Upper lobe of left lung (tissue), 6 donors: Measurements from ENCODE around the gene PNPO. TPM values are rescaled to one million over a fixed set of nuclear protein-coding genes. Genes with fewer than 3 reads are reported as not detected.

Experiments used
- ATAC-seq, 2 donors: fragments of 200-7000 bp; cut with Tn5 transposase; one replicate each; pipeline ENCODE4 v1.9.1; 2022; ENCODE audit warnings: mild to moderate bottlenecking in 2 of 2, moderate library complexity in 2 of 2; ENCODE audit not compliant: low FRiP score in 2 of 2
- DNase-seq, 2 donors: peaks; one replicate each; pipeline ENCODE4 v3.0.0-alpha.2; 2019 to 2020
- H3K27ac ChIP-seq, 4 donors: fragments of 200-600 bp; sonication (generic); one replicate each; pipeline ENCODE4 v1.5.1; 2016 to 2019
- H3K27me3 ChIP-seq, 4 donors: fragments of 200-600 bp; sonication (generic); one replicate each; pipeline ENCODE4 v1.5.1; 2017 to 2019
- H3K36me3 ChIP-seq, 4 donors: fragments of 200-600 bp; sonication (generic); one replicate each; pipeline ENCODE4 v1.5.1; 2016 to 2019
- H3K4me1 ChIP-seq, 4 donors: fragments of 200-600 bp; sonication (generic); one replicate each; pipeline ENCODE4 v1.5.1; 2018 to 2019
- H3K4me3 ChIP-seq, 4 donors: fragments of 200-600 bp; sonication (generic); one replicate each; pipeline ENCODE4 v1.5.1; 2017 to 2019; ENCODE audit warnings: mild to moderate bottlenecking in 2 of 4, moderate library complexity in 1 of 4
- H3K9me3 ChIP-seq, 4 donors: fragments of 200-600 bp; sonication (generic); one replicate each; pipeline ENCODE4 v1.5.1; 2018 to 2019
- EP300 ChIP-seq, 4 donors: sonication (generic); formaldehyde crosslinking; IDR thresholded peaks; one replicate each; pipeline ENCODE4 v1.5.1; 2017; ENCODE audit warnings: antibody characterized with exemption in 4 of 4, control low read depth in 2 of 4
- POLR2A ChIP-seq, 4 donors: fragments of 450-650 bp; IDR thresholded peaks; one replicate each; pipeline ENCODE4 v1.5.1; 2016 to 2017; ENCODE audit warnings: antibody characterized with exemption in 4 of 4, mild to moderate bottlenecking in 2 of 4
- POLR2AphosphoS5 ChIP-seq, 2 donors: sonication (generic); formaldehyde crosslinking; IDR thresholded peaks; one replicate each; pipeline ENCODE4 v1.5.1; 2017; ENCODE audit warnings: antibody characterized with exemption in 2 of 2
- WGBS, 2 donors: methylation state at CpG; one replicate each; pipeline ENCODE4 v1.1.5; 2017 to 2018; 5-methylcytosine and 5-hydroxymethylcytosine counted together
- total RNA-seq, 6 donors: library from RNA; depleted of rRNA in 4 of 6; stranded (reverse); fragments of >200 nt in 4 of 6; gene quantifications; one replicate each; pipeline versions ENCODE4 v1.1.0 to v1.2.1, GENCODE V29; 2016 to 2021
- TF ChIP-seq, protein P1 (sequence below), 6 experiments: fragments of 450-650 bp in 4 of 6; fragments of 200-600 bp in 2 of 6; sonication (generic) in 2 of 6; IDR thresholded peaks; one replicate each; pipeline ENCODE4 v1.5.1; 2016 to 2019; ENCODE audit warnings: antibody characterized with exemption in 6 of 6
- donor health status: DM: no; HTN: no; CAD: no; lungs with moderate emphysema.
- donor health status: DM: no; HTN: yes; CAD: no; lungs with severe emphysema.

Gene PNPO
- total RNA-seq, 6 donors from 2014 or later: 16.2 to 40.2 (median 28.7) TPM

DNA sequence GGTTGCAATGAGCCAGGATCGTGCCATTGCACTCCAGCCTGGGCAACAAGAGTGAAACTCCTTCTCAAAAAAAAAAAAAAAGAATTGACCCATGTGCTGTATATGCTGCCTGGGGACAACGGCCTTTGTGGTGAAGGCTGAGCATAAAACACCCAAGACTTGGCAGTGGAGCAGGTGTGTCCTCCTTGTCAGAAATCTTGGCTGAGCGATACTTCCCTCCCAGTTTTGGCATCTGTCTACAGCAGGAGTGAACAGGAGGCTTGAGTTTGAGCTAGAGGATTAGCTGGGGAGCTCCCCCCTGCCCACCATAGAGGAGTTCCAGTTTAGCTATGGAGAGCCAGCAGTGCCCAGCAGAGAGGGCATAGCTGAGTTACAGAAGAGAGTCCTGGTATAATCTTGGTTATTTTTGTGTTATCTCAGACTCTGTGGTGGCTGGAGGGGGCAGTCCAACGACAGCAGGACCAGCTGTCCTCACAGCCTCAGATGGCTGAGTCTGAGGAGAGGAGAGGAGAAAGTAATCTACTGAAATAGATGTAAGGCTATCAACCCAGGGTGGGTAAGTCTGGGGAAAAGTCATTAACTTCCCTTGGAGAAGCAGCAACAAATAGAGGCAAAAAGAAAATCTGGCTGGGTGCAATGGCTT lies 26.9 kb upstream of the PNPO start:
- no peak overlapping the region for H3K4me3 ChIP-seq
- H3K36me3 ChIP-seq: peaks cover 2 to 27% (median 16%) of the 10 kb centered on the region in 4 donors
- TF ChIP-seq POLR2A (IDR thresholded peaks at IDR 0.05) (no peak), POLR2AphosphoS5 (IDR thresholded peaks at IDR 0.05) (no peak), EP300 (IDR thresholded peaks at IDR 0.05) (no peak)
- TF ChIP-seq, protein P1, sequence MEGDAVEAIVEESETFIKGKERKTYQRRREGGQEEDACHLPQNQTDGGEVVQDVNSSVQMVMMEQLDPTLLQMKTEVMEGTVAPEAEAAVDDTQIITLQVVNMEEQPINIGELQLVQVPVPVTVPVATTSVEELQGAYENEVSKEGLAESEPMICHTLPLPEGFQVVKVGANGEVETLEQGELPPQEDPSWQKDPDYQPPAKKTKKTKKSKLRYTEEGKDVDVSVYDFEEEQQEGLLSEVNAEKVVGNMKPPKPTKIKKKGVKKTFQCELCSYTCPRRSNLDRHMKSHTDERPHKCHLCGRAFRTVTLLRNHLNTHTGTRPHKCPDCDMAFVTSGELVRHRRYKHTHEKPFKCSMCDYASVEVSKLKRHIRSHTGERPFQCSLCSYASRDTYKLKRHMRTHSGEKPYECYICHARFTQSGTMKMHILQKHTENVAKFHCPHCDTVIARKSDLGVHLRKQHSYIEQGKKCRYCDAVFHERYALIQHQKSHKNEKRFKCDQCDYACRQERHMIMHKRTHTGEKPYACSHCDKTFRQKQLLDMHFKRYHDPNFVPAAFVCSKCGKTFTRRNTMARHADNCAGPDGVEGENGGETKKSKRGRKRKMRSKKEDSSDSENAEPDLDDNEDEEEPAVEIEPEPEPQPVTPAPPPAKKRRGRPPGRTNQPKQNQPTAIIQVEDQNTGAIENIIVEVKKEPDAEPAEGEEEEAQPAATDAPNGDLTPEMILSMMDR (IDR thresholded peaks at IDR 0.05): no peak
- DNase-seq (no peak), ATAC-seq (no peak)
- no peaks in the 10 kb centered on the region for H3K27me3 ChIP-seq
- no peak overlapping the region for H3K27ac ChIP-seq
- peaks cover 0 to 7% (median 6%) of the 10 kb centered on the region in 4 donors for H3K4me1 ChIP-seq
- 67 to 73% methylated on average over 4 of the region's 4 CpGs for WGBS, 2 donors
- no peaks in the 10 kb centered on the region for H3K9me3 ChIP-seq

GRCh38 chr17:47915776-47916398 lies 25.5 kb upstream of the PNPO start:
- ATAC-seq: peak in 1 of 2 donors; percentile 23

DNA sequence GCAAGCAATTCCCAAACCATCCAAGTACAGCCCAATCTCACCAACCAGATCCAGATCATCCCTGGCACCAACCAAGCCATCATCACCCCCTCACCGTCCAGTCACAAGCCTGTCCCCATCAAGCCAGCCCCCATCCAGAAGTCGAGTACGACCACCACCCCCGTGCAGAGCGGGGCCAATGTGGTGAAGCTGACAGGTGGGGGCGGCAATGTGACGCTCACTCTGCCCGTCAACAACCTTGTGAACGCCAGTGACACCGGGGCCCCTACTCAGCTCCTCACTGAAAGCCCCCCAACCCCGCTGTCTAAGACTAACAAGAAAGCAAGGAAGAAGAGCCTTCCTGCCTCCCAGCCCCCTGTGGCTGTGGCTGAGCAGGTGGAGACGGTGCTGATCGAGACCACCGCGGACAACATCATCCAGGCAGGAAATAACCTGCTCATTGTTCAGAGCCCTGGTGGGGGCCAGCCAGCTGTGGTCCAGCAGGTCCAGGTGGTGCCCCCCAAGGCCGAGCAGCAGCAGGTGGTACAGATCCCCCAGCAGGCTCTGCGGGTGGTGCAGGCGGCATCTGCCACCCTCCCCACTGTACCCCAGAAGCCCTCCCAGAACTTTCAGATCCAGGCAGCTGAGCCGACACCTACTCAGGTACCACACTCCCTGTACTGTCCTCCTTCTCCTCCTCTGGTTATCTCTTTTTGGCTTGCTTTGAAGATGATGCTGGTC lies 24.7 kb upstream of the PNPO start:
- DNase-seq (no peak), ATAC-seq (no peak)
- peaks cover 0 to 7% (median 6%) of the 10 kb centered on the region in 4 donors for H3K4me1 ChIP-seq
- no peak overlapping the region for H3K4me3 ChIP-seq
- TF ChIP-seq POLR2AphosphoS5 (IDR thresholded peaks at IDR 0.05): no peak
- TF ChIP-seq POLR2A (IDR thresholded peaks at IDR 0.05): no peak
- TF ChIP-seq EP300 (IDR thresholded peaks at IDR 0.05): no peak
- TF ChIP-seq, protein P1 (IDR thresholded peaks at IDR 0.05): no peak
- WGBS, 2 donors: 93 to 95% methylated on average over 19 of the region's 19 CpGs
- no peaks in the 10 kb centered on the region for H3K27me3 ChIP-seq
- H3K9me3 ChIP-seq: no peaks in the 10 kb centered on the region
- H3K36me3 ChIP-seq: peaks cover 2 to 31% (median 16%) of the 10 kb centered on the region in 4 donors
- H3K27ac ChIP-seq: no peak overlapping the region

More at GRCh38 chr17:47915776-47916398, 25.5 kb upstream of the PNPO start:
- WGBS, 2 donors: 78 to 81% methylated on average over 12 of the region's 12 CpGs
- H3K9me3 ChIP-seq: no peaks in the 10 kb centered on the region
- H3K27me3 ChIP-seq: no peaks in the 10 kb centered on the region
- peaks cover 0 to 7% (median 6%) of the 10 kb centered on the region in 4 donors for H3K4me1 ChIP-seq
- DNase-seq: no peak
- H3K4me3 ChIP-seq: no peak overlapping the region
- TF ChIP-seq POLR2AphosphoS5 (IDR thresholded peaks at IDR 0.05): no peak
- H3K36me3 ChIP-seq: peaks cover 2 to 27% (median 16%) of the 10 kb centered on the region in 4 donors
- peak overlapping the region in 2 of 4 donors; percentile 18 to 61 for H3K27ac ChIP-seq

DNA sequence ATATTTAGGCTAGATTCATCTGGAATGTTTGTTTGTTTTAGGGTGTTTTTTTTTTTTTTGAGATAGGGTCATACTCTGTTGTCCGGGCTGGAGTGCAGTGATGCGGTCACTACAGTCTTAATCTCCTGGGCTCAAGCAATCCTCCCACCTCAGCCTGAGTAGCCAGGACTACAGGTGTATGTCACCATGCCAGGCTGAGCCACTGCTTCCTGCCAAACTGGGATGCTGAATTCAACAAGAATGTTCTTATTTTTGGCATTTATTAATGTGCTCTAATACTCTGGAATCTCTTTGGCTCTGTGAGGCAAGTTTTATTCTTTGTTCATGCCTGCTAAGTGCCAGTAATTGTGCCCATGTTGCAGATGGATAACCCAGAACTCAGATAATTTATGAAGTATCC lies 23.8 kb upstream of the PNPO start:
- peaks cover 0 to 7% (median 6%) of the 10 kb centered on the region in 4 donors for H3K4me1 ChIP-seq
- no peaks in the 10 kb centered on the region for H3K27me3 ChIP-seq
- peaks cover 2 to 35% (median 16%) of the 10 kb centered on the region in 4 donors for H3K36me3 ChIP-seq
- no peak overlapping the region for H3K4me3 ChIP-seq
- WGBS, 2 donors: 81 to 82% methylated on average over 2 of the region's 2 CpGs
- no peak for ATAC-seq
- TF ChIP-seq EP300 (IDR thresholded peaks at IDR 0.05) (no peak), POLR2AphosphoS5 (IDR thresholded peaks at IDR 0.05) (no peak), POLR2A (IDR thresholded peaks at IDR 0.05) (no peak)
- TF ChIP-seq, protein P1 (IDR thresholded peaks at IDR 0.05): no peak
- H3K9me3 ChIP-seq: no peaks in the 10 kb centered on the region
- no peak for DNase-seq
- H3K27ac ChIP-seq: no peak overlapping the region

GRCh38 chr17:47918006-47918405 lies 23.4 kb upstream of the PNPO start:
- Histone ChIP-seq H3K9me3 (no peaks in the 10 kb centered on the region), H3K4me3 (no peak overlapping the region), H3K4me1 (peaks cover 0 to 7% (median 6%) of the 10 kb centered on the region in 4 donors), H3K27me3 (no peaks in the 10 kb centered on the region), H3K27ac (no peak overlapping the region), H3K36me3 (peaks cover 2 to 40% (median 18%) of the 10 kb centered on the region in 4 donors)
- TF ChIP-seq POLR2AphosphoS5 (IDR thresholded peaks at IDR 0.05) (no peak), POLR2A (IDR thresholded peaks at IDR 0.05) (no peak), EP300 (IDR thresholded peaks at IDR 0.05) (no peak)
- TF ChIP-seq, protein P1 (IDR thresholded peaks at IDR 0.05): no peak
- WGBS, 2 donors: 5 to 18% methylated on average over 2 of the region's 2 CpGs
- DNase-seq (no peak), ATAC-seq (no peak)
